ENCODE data around the gene TRIM46.

TRIM46 gene

GRCh38 chr1:155170101-155170785 is 3.4 kb upstream of the TRIM46 start:
- Mint-ChIP-seq H3K9me3 (no peaks in the 10 kb centered on the region), H3K27me3 (no peaks in the 10 kb centered on the region), H3K4me3 (no peak overlapping the region), H3K36me3 (ENCODE audit: insufficient read depth) (peaks cover 42% of the 10 kb centered on the region), H3K27ac (no peak overlapping the region), H3K4me1 (ENCODE audit: low read depth in 2 of 2) (peaks cover 36 to 38% of the 10 kb centered on the region in 2 donors)
- DNase-seq: no peak
- ATAC-seq (replicated peaks): no peak

GRCh38 chr1:155170806-155171205 is 2.8 kb upstream of the TRIM46 start:
- peak overlapping the region in 1 of 2 donors; percentile 99 for H3K4me3 Mint-ChIP-seq
- peaks cover 36 to 38% of the 10 kb centered on the region in 2 donors for H3K4me1 Mint-ChIP-seq (ENCODE audit: low read depth in 2 of 2)
- ATAC-seq (replicated peaks) (no peak), DNase-seq (no peak)
- H3K27ac Mint-ChIP-seq: no peak overlapping the region
- H3K36me3 Mint-ChIP-seq (ENCODE audit: insufficient read depth): peaks cover 42% of the 10 kb centered on the region
- H3K9me3 Mint-ChIP-seq: no peaks in the 10 kb centered on the region
- H3K27me3 Mint-ChIP-seq: no peaks in the 10 kb centered on the region

- Mint-ChIP-seq H3K4me3 (peak overlapping the region; percentile 99), H3K9me3 (no peaks in the 10 kb centered on the region), H3K27me3 (no peaks in the 10 kb centered on the region), H3K27ac (peak overlapping the region; percentile 99), H3K36me3 (ENCODE audit: insufficient read depth) (peaks cover 45% of the 10 kb centered on the region), H3K4me1 (ENCODE audit: low read depth in 2 of 2) (peaks cover 44% of the 10 kb centered on the region in 2 donors)
- DNase-seq (no peak), ATAC-seq (replicated peaks) (peak; percentile 18)
Observed at GRCh38 chr1:155171836-155172731, 1.6 kb upstream of the TRIM46 start.

- no peaks in the 10 kb centered on the region for H3K9me3 Mint-ChIP-seq
- H3K27ac Mint-ChIP-seq: peak within 1 kb of the TSS; percentile 99
- DNase-seq (peak; percentile 89 to 92 (median 92)), ATAC-seq (replicated peaks) (peak; percentile 84)
- H3K4me3 Mint-ChIP-seq: peak within 1 kb of the TSS; percentile 99
- H3K27me3 Mint-ChIP-seq: no peaks in the 10 kb centered on the region
- peaks cover 44% of the 10 kb centered on the region for H3K36me3 Mint-ChIP-seq (ENCODE audit: insufficient read depth)
- H3K4me1 Mint-ChIP-seq (ENCODE audit: low read depth in 2 of 2): peaks cover 39% of the 10 kb centered on the region in 2 donors
Observed at GRCh38 chr1:155172732-155173477, 744 bp upstream of the TRIM46 start, which contains the start of gene KRTCAP2. KRTCAP2 (minus strand) TSS chr1:155173304; CDS start chr1:155173224, 80 bp downstream.

- H3K9me3 Mint-ChIP-seq: no peaks in the 10 kb centered on the region
- ATAC-seq (replicated peaks) (peak; percentile 4), DNase-seq (peak; percentile 34 to 38 (median 34))
- no peaks in the 10 kb centered on the region for H3K27me3 Mint-ChIP-seq
- peaks cover 42% of the 10 kb centered on the region for H3K36me3 Mint-ChIP-seq (ENCODE audit: insufficient read depth)
- H3K27ac Mint-ChIP-seq: peak overlapping the region; percentile 78 to 99
- H3K4me1 Mint-ChIP-seq (ENCODE audit: low read depth in 2 of 2): peaks cover 37 to 38% of the 10 kb centered on the region in 2 donors
- peak overlapping the region; percentile 99 for H3K4me3 Mint-ChIP-seq
Observed at GRCh38 chr1:155174324-155175280, 953 bp downstream of the TRIM46 start.

GRCh38 chr1:155175281-155175926 is 1.8 kb downstream of the TRIM46 start:
- no peak for ATAC-seq (replicated peaks)
- Mint-ChIP-seq H3K27ac (peak overlapping the region in 1 of 2 donors; percentile 99), H3K27me3 (no peaks in the 10 kb centered on the region), H3K4me3 (peak overlapping the region; percentile 99), H3K9me3 (no peaks in the 10 kb centered on the region), H3K4me1 (ENCODE audit: low read depth in 2 of 2) (peaks cover 36 to 37% of the 10 kb centered on the region in 2 donors), H3K36me3 (ENCODE audit: insufficient read depth) (peaks cover 41% of the 10 kb centered on the region)
- no peak for DNase-seq

GRCh38 chr1:155175927-155176371 is 2.3 kb downstream of the TRIM46 start:
- Mint-ChIP-seq H3K36me3 (ENCODE audit: insufficient read depth) (peaks cover 35% of the 10 kb centered on the region), H3K4me1 (ENCODE audit: low read depth in 2 of 2) (peaks cover 35 to 37% of the 10 kb centered on the region in 2 donors), H3K27ac (no peak overlapping the region), H3K27me3 (no peaks in the 10 kb centered on the region), H3K4me3 (peak overlapping the region; percentile 39 to 54), H3K9me3 (no peaks in the 10 kb centered on the region)
- DNase-seq (no peak), ATAC-seq (replicated peaks) (no peak)

GRCh38 chr1:155176544-155177071 is 3.0 kb downstream of the TRIM46 start:
- H3K4me3 Mint-ChIP-seq: peak overlapping the region; percentile 39 to 54
- DNase-seq (peak; percentile 83 to 84 (median 83)), ATAC-seq (replicated peaks) (peak; percentile 35)
- H3K9me3 Mint-ChIP-seq: no peaks in the 10 kb centered on the region
- no peaks in the 10 kb centered on the region for H3K27me3 Mint-ChIP-seq
- no peak overlapping the region for H3K27ac Mint-ChIP-seq
- peaks cover 35% of the 10 kb centered on the region for H3K36me3 Mint-ChIP-seq (ENCODE audit: insufficient read depth)
- H3K4me1 Mint-ChIP-seq (ENCODE audit: low read depth in 2 of 2): peaks cover 35 to 37% of the 10 kb centered on the region in 2 donors

- peaks cover 30 to 33% of the 10 kb centered on the region in 2 donors for H3K4me1 Mint-ChIP-seq (ENCODE audit: low read depth in 2 of 2)
- H3K4me3 Mint-ChIP-seq: no peak overlapping the region
- H3K27me3 Mint-ChIP-seq: no peaks in the 10 kb centered on the region
- no peak for ATAC-seq (replicated peaks)
- peak overlapping the region in 1 of 2 donors; percentile 51 for H3K27ac Mint-ChIP-seq
- H3K36me3 Mint-ChIP-seq (ENCODE audit: insufficient read depth): peaks cover 28% of the 10 kb centered on the region
- no peak for DNase-seq
- no peaks in the 10 kb centered on the region for H3K9me3 Mint-ChIP-seq
Observed at GRCh38 chr1:155177192-155177917, 3.7 kb downstream of the TRIM46 start.

GRCh38 chr1:155177918-155178281 is 4.3 kb downstream of the TRIM46 start:
- no peaks in the 10 kb centered on the region for H3K9me3 Mint-ChIP-seq
- ATAC-seq (replicated peaks) (no peak), DNase-seq (no peak)
- H3K4me3 Mint-ChIP-seq: no peak overlapping the region
- H3K4me1 Mint-ChIP-seq (ENCODE audit: low read depth in 2 of 2): peaks cover 27 to 30% of the 10 kb centered on the region in 2 donors
- no peaks in the 10 kb centered on the region for H3K27me3 Mint-ChIP-seq
- peaks cover 25% of the 10 kb centered on the region for H3K36me3 Mint-ChIP-seq (ENCODE audit: insufficient read depth)
- H3K27ac Mint-ChIP-seq: peak overlapping the region in 1 of 2 donors; percentile 51

GRCh38 chr1:155178441-155179111 is 4.9 kb downstream of the TRIM46 start:
- peaks cover 21 to 23% of the 10 kb centered on the region in 2 donors for H3K4me1 Mint-ChIP-seq (ENCODE audit: low read depth in 2 of 2)
- no peaks in the 10 kb centered on the region for H3K9me3 Mint-ChIP-seq
- ATAC-seq (replicated peaks): no peak
- peaks cover 21% of the 10 kb centered on the region for H3K36me3 Mint-ChIP-seq (ENCODE audit: insufficient read depth)
- no peaks in the 10 kb centered on the region for H3K27me3 Mint-ChIP-seq
- no peak for DNase-seq
- H3K4me3 Mint-ChIP-seq: no peak overlapping the region
- no peak overlapping the region for H3K27ac Mint-ChIP-seq
